WTC11 (cell line): ENCODE data around the gene PLXNB1. TPM values are rescaled to one million over a fixed set of nuclear protein-coding genes. Genes with fewer than 3 reads are reported as not detected.

Experiments
- ATAC-seq: fragments of 200-7000 bp; cut with Tn5 transposase; 2 replicates; pipeline ENCODE4 v1.10.0; 2021; ENCODE audit warnings: mild to moderate bottlenecking, moderate library complexity
- CTCF ChIA-PET: fragments of 300-600 bp; sonication (Branson Sonifier 250); formaldehyde crosslinking; loops from one replicate; lab custom pipeline; 2021; ENCODE audit warnings: antibody characterized with exemption; lab: Charles Lee
- POLR2A ChIA-PET: fragments of 350-600 bp; sonication (Branson Sonifier 250); formaldehyde crosslinking; loops from one replicate; lab custom pipeline; 2021; ENCODE audit warnings: antibody characterized with exemption; lab: Charles Lee
- DNase-seq: peaks from one replicate; pipeline ENCODE4 v3.0.0; 2021; ENCODE audit warnings: low spot score
- H3K27ac Mint-ChIP-seq: 2 replicates; pipeline ENCODE4 v1.8.0; 2021; ENCODE audit warnings: mixed read lengths
- H3K27me3 Mint-ChIP-seq: 2 replicates; pipeline ENCODE4 v1.8.0; 2021; ENCODE audit warnings: low read depth, mild to moderate bottlenecking, moderate library complexity, mixed read lengths
- H3K36me3 Mint-ChIP-seq: 2 replicates; pipeline ENCODE4 v1.8.0; 2021; ENCODE audit warnings: mixed read lengths
- H3K4me1 Mint-ChIP-seq: 2 replicates; pipeline ENCODE4 v1.8.0; 2022; ENCODE audit warnings: mixed read lengths
- H3K4me3 Mint-ChIP-seq: 2 replicates; pipeline ENCODE4 v1.8.0; 2021; ENCODE audit warnings: mild to moderate bottlenecking, moderate library complexity, mixed read lengths
- H3K9me3 Mint-ChIP-seq: 2 replicates; pipeline ENCODE4 v1.8.0; 2021; ENCODE audit warnings: mixed read lengths
- ATF1 ChIP-seq: sonication (generic); formaldehyde crosslinking; IDR thresholded peaks from 2 replicates; pipeline ENCODE4 v1.8.1; 2023; ENCODE audit warnings: mild to moderate bottlenecking, moderate library complexity, missing genetic modification reagents
- CREB1 ChIP-seq: sonication (generic); formaldehyde crosslinking; IDR thresholded peaks from 2 replicates; pipeline ENCODE4 v1.8.0; 2023; ENCODE audit warnings: mild to moderate bottlenecking, missing genetic modification reagents
- ETV6 ChIP-seq: sonication (generic); formaldehyde crosslinking; IDR thresholded peaks from 2 replicates; pipeline ENCODE4 v1.8.1; 2022; ENCODE audit warnings: mild to moderate bottlenecking, missing genetic modification reagents
- FOXK1 ChIP-seq: sonication (generic); formaldehyde crosslinking; IDR thresholded peaks from 2 replicates; pipeline ENCODE4 v1.8.0; 2022; ENCODE audit warnings: mild to moderate bottlenecking, moderate library complexity, missing genetic modification reagents
- FOXP1 ChIP-seq: sonication (generic); formaldehyde crosslinking; IDR thresholded peaks from 2 replicates; pipeline ENCODE4 v1.8.0; 2022; ENCODE audit warnings: missing genetic modification reagents, mild to moderate bottlenecking, moderate library complexity, borderline replicate concordance
- GTF2I ChIP-seq: fragments of 250-450 bp; sonication (Bioruptor Pico); conservative IDR thresholded peaks from 2 replicates; pipeline ENCODE4 v1.4.0; 2021; ENCODE audit warnings: mild to moderate bottlenecking
- JAZF1 ChIP-seq: fragments of 250-450 bp; sonication (Bioruptor Pico); IDR thresholded peaks from 2 replicates; pipeline ENCODE4 v1.9.0; 2021; ENCODE audit warnings: moderate library complexity, mild to moderate bottlenecking, inconsistent platforms
- NR1H2 ChIP-seq: sonication (generic); formaldehyde crosslinking; IDR thresholded peaks from 2 replicates; pipeline ENCODE4 v1.9.0; 2021; ENCODE audit warnings: mild to moderate bottlenecking, moderate library complexity, missing genetic modification reagents
- TEAD1 ChIP-seq: sonication (generic); formaldehyde crosslinking; IDR thresholded peaks from 2 replicates; pipeline ENCODE4 v1.8.0; 2022; ENCODE audit warnings: mild to moderate bottlenecking, missing genetic modification reagents
- ZNF138 ChIP-seq: sonication (generic); formaldehyde crosslinking; conservative IDR thresholded peaks from 2 replicates; pipeline ENCODE4 v1.8.1; 2022; ENCODE audit warnings: mild to moderate bottlenecking, moderate library complexity, missing genetic modification reagents
- ZNF416 ChIP-seq: fragments of 250-450 bp; sonication (Bioruptor Pico); IDR thresholded peaks from 2 replicates; pipeline ENCODE4 v1.9.0; 2021; ENCODE audit warnings: mild to moderate bottlenecking, inconsistent platforms
- total RNA-seq: library from RNA; stranded (reverse); gene quantifications from 3 replicates; pipeline ENCODE4 v1.2.3, GENCODE V29; 2021
- TF ChIP-seq, protein P1 (sequence below): sonication (generic); formaldehyde crosslinking; IDR thresholded peaks from 2 replicates; pipeline ENCODE4 v1.8.0; 2022; ENCODE audit warnings: mild to moderate bottlenecking, missing genetic modification reagents
- TF ChIP-seq, protein P2 (sequence below): sonication (generic); formaldehyde crosslinking; IDR thresholded peaks from 2 replicates; pipeline ENCODE4 v1.8.0; 2022; ENCODE audit warnings: mild to moderate bottlenecking, missing genetic modification reagents
- TF ChIP-seq, protein P3 (sequence below): sonication (generic); formaldehyde crosslinking; IDR thresholded peaks from 2 replicates; pipeline ENCODE4 v1.8.0; 2022; ENCODE audit warnings: mild to moderate bottlenecking, missing genetic modification reagents
- TF ChIP-seq, protein P4 (sequence below): sonication (generic); formaldehyde crosslinking; IDR thresholded peaks from 2 replicates; pipeline ENCODE4 v1.8.1; 2022; ENCODE audit warnings: missing genetic modification reagents, borderline replicate concordance
- TF ChIP-seq, protein P5 (sequence below): sonication (generic); formaldehyde crosslinking; IDR thresholded peaks from 2 replicates; pipeline ENCODE4 v1.8.1; 2023; ENCODE audit warnings: mild to moderate bottlenecking, moderate library complexity, missing genetic modification reagents

PLXNB1 gene
- total RNA-seq, 1 experiment from 2014 or later, result 143 TPM

DNA sequence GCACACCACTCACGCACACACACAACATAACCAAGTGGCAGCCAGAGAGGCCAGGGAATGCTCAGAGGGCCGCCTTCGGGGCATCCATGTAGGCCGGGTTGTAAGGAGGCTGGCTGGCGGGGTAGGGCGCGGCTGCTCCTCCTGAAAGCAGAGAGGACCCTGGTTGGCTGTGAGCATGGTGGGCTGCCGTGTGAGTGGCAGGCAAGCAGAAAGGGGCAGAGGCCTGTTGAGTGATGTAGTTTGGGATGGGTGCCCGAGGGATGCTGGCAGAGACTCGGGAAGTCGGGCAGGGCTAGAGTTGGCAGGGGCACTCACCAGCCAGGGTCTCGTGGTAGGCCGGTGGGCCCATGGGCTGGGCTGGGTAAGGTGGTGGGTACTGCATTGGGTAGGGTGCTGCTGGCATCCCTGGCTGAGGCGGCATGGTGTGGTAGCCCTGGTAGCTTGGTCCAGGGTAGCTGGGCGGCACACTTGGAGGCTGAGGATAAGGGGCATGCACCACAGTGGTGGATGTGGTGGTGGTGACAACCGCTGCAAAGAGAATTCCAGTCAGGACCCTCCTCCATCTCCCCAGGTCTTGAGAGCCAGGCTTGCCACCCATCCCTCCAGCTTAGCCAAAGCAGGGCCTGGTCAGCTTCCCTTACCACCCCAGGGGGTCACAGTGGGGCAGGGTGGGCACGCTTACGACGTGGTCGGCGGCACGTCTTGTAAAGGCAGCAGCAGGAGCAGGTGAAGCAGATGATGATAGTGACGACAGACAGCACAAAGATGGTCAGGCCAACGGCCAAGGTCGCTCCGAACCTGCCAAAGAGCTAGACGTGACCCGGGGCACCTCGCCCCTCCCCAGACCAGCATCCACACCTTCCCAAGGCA, 39.4 kb upstream of the PLXNB1 start:
- Mint-ChIP-seq H3K9me3 (no peaks in the 10 kb centered on the region), H3K4me3 (no peak overlapping the region), H3K27me3 (no peaks in the 10 kb centered on the region; the same call in 1 of the 2 replicates), H3K36me3 (peaks cover 19% of the 10 kb centered on the region; the same call in 1 of the 2 replicates), H3K4me1 (peaks cover 29% of the 10 kb centered on the region), H3K27ac (0 out of 2 replicates have a peak overlapping the region, but pooled peaks have one; percentile 27)
- CTCF ChIA-PET, result interaction anchor here (1.0 to 2.8 kb wide), 6 partner anchors 33 to 80 kb away, joined by 3 to 10 read pairs (median 5); no protein-coding TSS in a partner anchor
- TF ChIP-seq ZNF138 (no peak), FOXP1 (CRISPR knock-in tag) (no peak), ATF1 (no peak), NR1H2 (no peak), JAZF1 (CRISPR knock-in tag) (no peak), CREB1 (CRISPR knock-in tag) (no peak), TEAD1 (CRISPR knock-in tag) (no peak), ZNF416 (no peak), ETV6 (CRISPR knock-in tag) (no peak)
- TF ChIP-seq, protein P1, sequence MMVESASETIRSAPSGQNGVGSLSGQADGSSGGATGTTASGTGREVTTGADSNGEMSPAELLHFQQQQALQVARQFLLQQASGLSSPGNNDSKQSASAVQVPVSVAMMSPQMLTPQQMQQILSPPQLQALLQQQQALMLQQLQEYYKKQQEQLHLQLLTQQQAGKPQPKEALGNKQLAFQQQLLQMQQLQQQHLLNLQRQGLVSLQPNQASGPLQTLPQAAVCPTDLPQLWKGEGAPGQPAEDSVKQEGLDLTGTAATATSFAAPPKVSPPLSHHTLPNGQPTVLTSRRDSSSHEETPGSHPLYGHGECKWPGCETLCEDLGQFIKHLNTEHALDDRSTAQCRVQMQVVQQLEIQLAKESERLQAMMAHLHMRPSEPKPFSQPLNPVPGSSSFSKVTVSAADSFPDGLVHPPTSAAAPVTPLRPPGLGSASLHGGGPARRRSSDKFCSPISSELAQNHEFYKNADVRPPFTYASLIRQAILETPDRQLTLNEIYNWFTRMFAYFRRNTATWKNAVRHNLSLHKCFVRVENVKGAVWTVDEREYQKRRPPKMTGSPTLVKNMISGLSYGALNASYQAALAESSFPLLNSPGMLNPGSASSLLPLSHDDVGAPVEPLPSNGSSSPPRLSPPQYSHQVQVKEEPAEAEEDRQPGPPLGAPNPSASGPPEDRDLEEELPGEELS (CRISPR knock-in tag), result no peak
- TF ChIP-seq, protein P2, sequence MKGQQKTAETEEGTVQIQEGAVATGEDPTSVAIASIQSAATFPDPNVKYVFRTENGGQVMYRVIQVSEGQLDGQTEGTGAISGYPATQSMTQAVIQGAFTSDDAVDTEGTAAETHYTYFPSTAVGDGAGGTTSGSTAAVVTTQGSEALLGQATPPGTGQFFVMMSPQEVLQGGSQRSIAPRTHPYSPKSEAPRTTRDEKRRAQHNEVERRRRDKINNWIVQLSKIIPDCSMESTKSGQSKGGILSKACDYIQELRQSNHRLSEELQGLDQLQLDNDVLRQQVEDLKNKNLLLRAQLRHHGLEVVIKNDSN (CRISPR knock-in tag), result no peak
- TF ChIP-seq, protein P3, sequence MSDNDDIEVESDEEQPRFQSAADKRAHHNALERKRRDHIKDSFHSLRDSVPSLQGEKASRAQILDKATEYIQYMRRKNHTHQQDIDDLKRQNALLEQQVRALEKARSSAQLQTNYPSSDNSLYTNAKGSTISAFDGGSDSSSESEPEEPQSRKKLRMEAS, result no peak
- TF ChIP-seq, protein P4, sequence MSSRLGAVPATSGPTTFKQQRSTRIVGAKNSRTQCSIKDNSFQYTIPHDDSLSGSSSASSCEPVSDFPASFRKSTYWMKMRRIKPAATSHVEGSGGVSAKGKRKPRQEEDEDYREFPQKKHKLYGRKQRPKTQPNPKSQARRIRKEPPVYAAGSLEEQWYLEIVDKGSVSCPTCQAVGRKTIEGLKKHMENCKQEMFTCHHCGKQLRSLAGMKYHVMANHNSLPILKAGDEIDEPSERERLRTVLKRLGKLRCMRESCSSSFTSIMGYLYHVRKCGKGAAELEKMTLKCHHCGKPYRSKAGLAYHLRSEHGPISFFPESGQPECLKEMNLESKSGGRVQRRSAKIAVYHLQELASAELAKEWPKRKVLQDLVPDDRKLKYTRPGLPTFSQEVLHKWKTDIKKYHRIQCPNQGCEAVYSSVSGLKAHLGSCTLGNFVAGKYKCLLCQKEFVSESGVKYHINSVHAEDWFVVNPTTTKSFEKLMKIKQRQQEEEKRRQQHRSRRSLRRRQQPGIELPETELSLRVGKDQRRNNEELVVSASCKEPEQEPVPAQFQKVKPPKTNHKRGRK (CRISPR knock-in tag), result no peak
- no peak for DNase-seq
- no peak for ATAC-seq
- POLR2A ChIA-PET, result interaction anchor here (0.5 kb wide), 1 partner anchor 896 kb away, joined by 4 read pairs; no protein-coding TSS in a partner anchor

DNA sequence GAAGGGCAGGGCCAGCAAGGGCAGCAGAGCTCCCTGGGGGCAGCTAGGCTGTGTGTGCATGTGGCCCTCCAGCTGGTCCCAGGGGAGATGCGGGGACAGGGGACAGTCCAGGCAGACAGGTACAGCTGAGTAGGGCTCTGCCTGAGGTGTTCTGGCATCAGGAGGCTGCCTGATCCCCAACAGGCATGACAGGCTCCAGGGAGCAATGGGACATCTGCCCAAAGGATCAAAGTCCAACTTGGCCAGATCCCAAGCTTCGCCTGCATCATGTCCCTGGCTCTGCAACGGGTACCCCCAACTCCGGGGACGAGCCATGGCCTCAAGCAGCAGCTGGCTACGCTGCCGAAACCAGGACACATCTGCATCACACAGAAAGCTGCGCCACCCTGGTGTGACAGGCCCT, 38.4 kb upstream of the PLXNB1 start:
- H3K27me3 Mint-ChIP-seq, result no peaks in the 10 kb centered on the region; the same call in 1 of the 2 replicates
- DNase-seq (no peak), ATAC-seq (no peak)
- POLR2A ChIA-PET, result no interaction called here
- H3K4me1 Mint-ChIP-seq, result peaks cover 24% of the 10 kb centered on the region
- no peak overlapping the region for H3K4me3 Mint-ChIP-seq
- TF ChIP-seq FOXK1 (CRISPR knock-in tag) (no peak), GTF2I (CRISPR knock-in tag) (no peak)
- TF ChIP-seq, protein P5, sequence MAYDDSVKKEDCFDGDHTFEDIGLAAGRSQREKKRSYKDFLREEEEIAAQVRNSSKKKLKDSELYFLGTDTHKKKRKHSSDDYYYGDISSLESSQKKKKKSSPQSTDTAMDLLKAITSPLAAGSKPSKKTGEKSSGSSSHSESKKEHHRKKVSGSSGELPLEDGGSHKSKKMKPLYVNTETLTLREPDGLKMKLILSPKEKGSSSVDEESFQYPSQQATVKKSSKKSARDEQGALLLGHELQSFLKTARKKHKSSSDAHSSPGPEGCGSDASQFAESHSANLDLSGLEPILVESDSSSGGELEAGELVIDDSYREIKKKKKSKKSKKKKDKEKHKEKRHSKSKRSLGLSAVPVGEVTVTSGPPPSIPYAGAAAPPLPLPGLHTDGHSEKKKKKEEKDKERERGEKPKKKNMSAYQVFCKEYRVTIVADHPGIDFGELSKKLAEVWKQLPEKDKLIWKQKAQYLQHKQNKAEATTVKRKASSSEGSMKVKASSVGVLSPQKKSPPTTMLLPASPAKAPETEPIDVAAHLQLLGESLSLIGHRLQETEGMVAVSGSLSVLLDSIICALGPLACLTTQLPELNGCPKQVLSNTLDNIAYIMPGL, result no peak
- CTCF ChIA-PET, result interaction anchor here (1.3 to 2.8 kb wide), 3 partner anchors 32 to 81 kb away, joined by 6 to 10 read pairs (median 9); no protein-coding TSS in a partner anchor
- H3K9me3 Mint-ChIP-seq, result no peaks in the 10 kb centered on the region
- H3K27ac Mint-ChIP-seq, result no peak overlapping the region
- H3K36me3 Mint-ChIP-seq, result peaks cover 19% of the 10 kb centered on the region; the same call in 1 of the 2 replicates
